ENCODE results near the gene CHTF18. TPM values are rescaled to one million over a fixed set of nuclear protein-coding genes. Genes with fewer than 3 reads are reported as not detected.

Gene CHTF18
- total RNA-seq, 2 donors from 2014 or later: 7.5 to 14.5 TPM

GRCh38 chr16:794091-794822, 5.8 kb downstream of the CHTF18 start:
- Histone ChIP-seq H3K36me3 (replicated peaks in 1 of 2; ENCODE audit: insufficient read depth in 1 of 2, low read depth in 2 of 2) (no peaks in the 10 kb centered on the region), H3K4me1 (peaks cover 2% of the 10 kb centered on the region), H3K27me3 (no peaks in the 10 kb centered on the region), H3K27ac (no peak overlapping the region), H3K4me3 (no peak overlapping the region), H3K9me3 (no peaks in the 10 kb centered on the region)
- TF ChIP-seq CTCF (IDR thresholded peaks at IDR 0.05) (no peak), POLR2A (IDR thresholded peaks at IDR 0.05) (no peak)
- 89 to 93% methylated on average over 25 to 40 of the region's 40 CpGs for WGBS, 2 donors
- ATAC-seq (no peak), DNase-seq (no peak)
- intact Hi-C loops (cut with DNase I): no loop called here

- Histone ChIP-seq H3K4me3 (no peak overlapping the region), H3K27ac (no peak overlapping the region), H3K36me3 (replicated peaks in 1 of 2; ENCODE audit: insufficient read depth in 1 of 2, low read depth in 2 of 2) (no peaks in the 10 kb centered on the region), H3K27me3 (no peaks in the 10 kb centered on the region), H3K4me1 (no peaks in the 10 kb centered on the region), H3K9me3 (no peaks in the 10 kb centered on the region)
- DNase-seq: no peak
- no peak for ATAC-seq
- intact Hi-C loops (cut with DNase I): no loop called here
- 75 to 83% methylated on average over 4 to 25 of the region's 31 CpGs for WGBS, 2 donors
- TF ChIP-seq CTCF (IDR thresholded peaks at IDR 0.05) (no peak), POLR2A (IDR thresholded peaks at IDR 0.05) (no peak)
Observed at GRCh38 chr16:794853-795466, 6.5 kb downstream of the CHTF18 start.

GRCh38 chr16:795580-796229, 7.3 kb downstream of the CHTF18 start:
- DNase-seq: no peak
- no peaks in the 10 kb centered on the region for H3K9me3 ChIP-seq
- intact Hi-C loops (cut with DNase I): no loop called here
- H3K4me1 ChIP-seq: no peaks in the 10 kb centered on the region
- no peak for TF ChIP-seq POLR2A (IDR thresholded peaks at IDR 0.05)
- no peak for TF ChIP-seq CTCF (IDR thresholded peaks at IDR 0.05)
- no peak overlapping the region for H3K4me3 ChIP-seq
- 77 to 80% methylated on average over 17 to 28 of the region's 33 CpGs for WGBS, 2 donors
- peaks cover 0 to 4% of the 10 kb centered on the region in 2 donors for H3K27me3 ChIP-seq
- no peaks in the 10 kb centered on the region for H3K36me3 ChIP-seq (replicated peaks in 1 of 2; ENCODE audit: insufficient read depth in 1 of 2, low read depth in 2 of 2)
- no peak for ATAC-seq
- H3K27ac ChIP-seq: no peak overlapping the region

GRCh38 chr16:796296-797119, 8.1 kb downstream of the CHTF18 start:
- ATAC-seq (no peak), DNase-seq (no peak)
- H3K4me3 ChIP-seq: no peak overlapping the region
- no peaks in the 10 kb centered on the region for H3K9me3 ChIP-seq
- no peaks in the 10 kb centered on the region for H3K4me1 ChIP-seq
- no peak overlapping the region for H3K27ac ChIP-seq
- H3K36me3 ChIP-seq (replicated peaks in 1 of 2; ENCODE audit: insufficient read depth in 1 of 2, low read depth in 2 of 2): no peaks in the 10 kb centered on the region
- 93 to 98% methylated on average over 19 to 38 of the region's 38 CpGs for WGBS, 2 donors
- peaks cover 0 to 12% of the 10 kb centered on the region in 2 donors for H3K27me3 ChIP-seq
- intact Hi-C loops (cut with DNase I): no loop called here
- TF ChIP-seq POLR2A (IDR thresholded peaks at IDR 0.05) (no peak), CTCF (IDR thresholded peaks at IDR 0.05) (no peak)

Measured in body of pancreas (tissue), 4 donors.